HG03095 (cell line): ENCODE data around the gene CPB2.

Experiments
- ATAC-seq: cut with Tn5 transposase; IDR thresholded peaks from one replicate; pipeline ENCODE4 v1.9.1; 2021; ENCODE audit warnings: moderate library complexity; ENCODE audit not compliant: unreplicated experiment

Gene CPB2

GRCh38 chr13:46053162-46054012, 51.4 kb downstream of the CPB2 start:
- ATAC-seq: no peak

DNA sequence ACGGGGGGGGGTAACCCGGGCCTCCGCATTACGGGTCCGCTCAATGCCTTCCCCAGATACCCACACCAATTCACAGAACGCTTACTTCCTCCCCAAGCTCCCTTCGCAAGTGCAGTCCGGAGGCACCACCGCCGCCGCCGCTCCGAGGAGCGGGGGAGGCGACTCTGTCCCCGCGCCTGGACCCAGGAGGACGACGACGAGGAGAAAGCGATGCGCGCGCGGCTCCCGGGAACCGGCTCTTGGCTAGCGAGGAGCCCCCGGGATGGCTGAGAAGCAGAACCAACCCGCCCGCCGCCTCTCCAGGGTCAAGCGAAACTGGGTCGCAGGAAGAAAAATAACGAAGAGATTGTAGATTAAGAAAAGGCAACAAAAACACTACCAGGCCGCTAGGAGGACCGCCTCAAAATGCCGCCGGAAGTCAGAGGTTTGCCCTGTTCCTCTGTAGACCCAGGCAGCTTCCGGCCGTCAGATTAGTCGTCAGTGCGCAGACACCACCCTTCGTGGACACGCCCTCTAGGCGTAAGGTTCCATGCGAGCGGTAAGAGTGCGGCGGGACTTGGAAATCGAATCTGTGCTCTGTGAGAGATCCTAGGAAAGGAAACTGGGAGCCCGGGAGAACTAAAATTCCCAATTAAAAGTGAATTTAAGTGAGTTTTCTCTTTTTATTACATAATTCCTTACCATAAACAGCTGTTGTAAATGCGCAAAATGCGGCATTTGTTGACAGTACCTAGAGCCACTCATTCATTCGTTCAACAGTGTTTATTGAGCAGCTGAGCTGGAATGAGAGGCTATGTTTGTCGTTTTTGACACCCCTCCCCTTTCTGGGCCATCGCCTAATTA, 52.3 kb downstream of the CPB2 start, which contains the start of gene ZC3H13:
Gene ZC3H13, minus strand, starts transcription at position 428 of the 843 bp plus-strand sequence. CDS start 7,239 bp downstream, outside the sequence.
- peak; percentile 99 for ATAC-seq

DNA sequence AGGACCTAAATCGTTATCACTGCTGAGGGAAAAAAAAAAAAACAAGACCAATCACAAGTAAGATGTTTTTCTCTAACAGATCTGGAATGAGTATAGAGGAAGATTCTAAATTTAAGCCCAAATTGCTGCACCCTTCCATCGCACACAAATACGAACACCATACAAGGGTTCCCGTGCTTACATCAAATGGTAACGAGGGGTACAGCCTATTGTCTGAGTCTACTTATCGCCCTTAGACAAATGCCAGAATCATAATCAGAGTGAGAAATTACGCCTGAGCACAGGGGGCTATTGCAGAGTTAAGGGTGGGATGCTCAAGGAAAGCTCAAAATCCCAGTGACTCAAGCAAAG, 52.9 kb downstream of the CPB2 start:
- ATAC-seq: peak; percentile 4

DNA sequence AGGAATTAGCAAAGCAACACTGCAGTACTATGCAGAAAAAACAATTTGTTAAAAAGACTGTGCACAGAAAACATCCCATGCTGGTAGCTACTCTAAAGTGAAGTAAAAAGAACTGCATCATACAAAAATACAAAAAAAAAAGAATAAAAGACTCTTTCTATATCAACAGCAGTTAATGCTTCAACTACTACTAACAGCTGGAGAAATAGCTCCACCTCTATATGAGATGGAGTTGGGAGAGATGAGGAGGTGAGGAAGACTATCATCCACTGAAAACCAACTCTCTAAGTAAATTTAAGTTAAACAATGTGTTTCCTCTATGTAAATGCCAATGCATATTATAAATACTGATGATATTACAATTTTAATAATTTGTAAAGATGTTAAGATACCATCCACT, 54.1 kb downstream of the CPB2 start:
- no peak for ATAC-seq

DNA sequence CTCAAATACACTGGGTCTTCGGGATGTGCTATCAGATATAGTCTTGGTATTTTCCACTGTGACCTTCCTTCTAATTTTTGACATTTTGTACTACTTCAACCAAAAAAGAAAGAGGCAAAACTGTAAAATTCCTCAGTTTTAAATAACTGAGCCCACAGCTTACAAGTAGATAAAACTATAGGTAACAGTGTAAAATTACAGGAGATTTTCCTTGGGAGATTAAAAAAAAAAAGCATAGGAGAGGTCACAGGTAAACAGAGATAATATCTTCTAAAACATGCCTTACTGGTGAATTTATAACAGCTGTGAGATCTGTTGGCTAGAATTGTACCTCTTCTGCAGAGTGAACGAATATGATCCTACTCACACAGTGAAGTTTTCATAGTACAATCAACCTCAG, 59.4 kb downstream of the CPB2 start:
- no peak for ATAC-seq

- no peak for ATAC-seq
Measured at GRCh38 chr13:46043647-46044046, 61.2 kb downstream of the CPB2 start.

- ATAC-seq: no peak
Measured at GRCh38 chr13:46041419-46041839, 63.4 kb downstream of the CPB2 start.

DNA sequence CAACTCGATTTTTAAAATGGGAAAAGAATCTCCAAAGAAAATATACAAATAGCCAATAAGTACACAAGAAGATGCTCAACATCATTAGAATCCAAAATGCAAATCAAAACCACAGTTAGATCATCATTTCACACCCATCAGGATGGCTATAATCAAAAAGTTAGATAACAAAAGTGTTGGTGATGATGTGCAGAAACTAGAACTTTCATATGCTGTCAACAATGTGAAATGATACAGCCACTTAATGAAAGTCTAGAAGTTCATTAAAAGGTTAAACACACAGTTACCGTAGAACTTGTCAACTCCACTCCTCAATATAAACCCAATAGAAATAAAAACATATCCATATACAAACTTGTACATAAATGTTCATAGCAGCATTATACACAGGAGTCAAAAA, 64.1 kb downstream of the CPB2 start:
- no peak for ATAC-seq

GRCh38 chr13:46039411-46040182, 65.2 kb downstream of the CPB2 start:
- ATAC-seq: no peak

DNA sequence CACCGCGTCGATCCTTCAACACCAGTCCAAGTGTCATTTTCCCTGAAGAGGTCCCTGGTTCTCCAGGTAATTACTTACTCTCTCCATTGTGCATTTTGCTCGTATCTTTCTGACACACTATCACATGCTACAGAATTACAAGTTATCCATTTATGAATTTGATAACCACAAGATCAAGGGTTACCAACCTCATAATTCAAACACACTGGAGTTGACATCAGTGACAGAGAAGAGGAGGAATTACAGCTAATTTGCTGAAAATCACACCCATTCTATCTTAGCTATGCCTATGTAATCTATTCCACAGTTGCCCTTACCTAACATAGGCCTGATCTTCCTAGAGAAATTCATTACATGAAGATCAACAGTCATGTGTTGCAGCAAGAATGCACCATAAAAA, 66.5 kb downstream of the CPB2 start:
- ATAC-seq: no peak

- no peak for ATAC-seq
Measured at GRCh38 chr13:46035066-46035465, 69.8 kb downstream of the CPB2 start.

DNA sequence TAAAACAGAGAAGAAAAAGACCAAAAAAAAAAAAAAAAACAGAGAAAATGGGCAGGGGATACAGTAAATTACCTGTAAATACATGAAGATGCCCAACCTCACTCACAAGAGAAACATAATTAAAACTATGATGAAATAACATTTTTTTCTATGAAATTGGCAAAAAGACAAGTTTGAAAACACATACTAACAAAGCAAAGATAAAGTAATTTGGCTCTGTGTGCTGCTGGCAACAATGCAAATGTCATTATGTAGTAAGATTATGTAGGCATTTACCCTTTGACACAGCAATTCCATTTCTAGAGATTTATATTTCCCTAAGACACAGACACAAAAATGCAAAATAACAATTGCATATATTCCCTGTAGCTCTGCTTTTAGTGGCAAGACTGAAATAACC, 72.5 kb downstream of the CPB2 start:
- no peak for ATAC-seq

- no peak for ATAC-seq
Measured at GRCh38 chr13:46031581-46032263, 73.1 kb downstream of the CPB2 start.

- no peak for ATAC-seq
Measured at GRCh38 chr13:46025157-46025556, 79.7 kb downstream of the CPB2 start.

GRCh38 chr13:46022481-46022880, 82.4 kb downstream of the CPB2 start:
- no peak for ATAC-seq

DNA sequence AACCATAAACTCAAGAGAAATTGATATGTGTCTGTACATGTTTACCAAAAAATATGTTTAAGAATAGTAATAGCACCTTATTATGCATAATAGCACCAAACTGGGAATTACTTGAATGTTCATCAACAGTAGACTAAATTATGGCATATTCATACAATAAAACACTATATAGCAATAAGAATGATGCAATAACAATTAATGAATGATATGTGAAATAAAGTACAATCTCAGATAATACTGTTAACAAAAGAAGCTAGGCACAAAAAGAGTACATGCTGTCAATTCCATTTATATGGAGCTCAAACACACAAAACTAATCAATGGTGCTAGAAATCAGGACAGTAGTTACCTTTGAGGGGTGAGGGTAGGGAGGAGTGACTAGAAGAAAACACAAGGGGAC, 88.6 kb downstream of the CPB2 start:
- no peak for ATAC-seq

GRCh38 chr13:46015366-46015765, 89.5 kb downstream of the CPB2 start:
- no peak for ATAC-seq

DNA sequence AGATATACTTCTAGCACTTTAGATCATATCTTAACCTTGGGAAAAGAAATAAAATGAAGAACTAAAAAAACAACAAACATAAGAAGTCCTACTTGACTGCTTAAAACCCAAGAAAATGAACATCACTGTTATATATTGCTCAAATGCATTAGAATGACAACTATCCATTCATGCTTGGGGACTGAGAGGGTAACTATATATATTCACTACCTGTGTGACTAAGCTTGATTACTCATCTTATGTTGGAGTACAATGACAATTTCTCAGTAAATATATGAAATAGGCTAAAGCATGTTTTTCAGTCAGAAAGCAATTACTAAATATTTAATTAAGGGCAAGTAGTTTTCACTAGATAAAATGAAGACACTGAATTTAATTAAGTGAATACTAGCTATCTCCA, 92.4 kb downstream of the CPB2 start:
- no peak for ATAC-seq

DNA sequence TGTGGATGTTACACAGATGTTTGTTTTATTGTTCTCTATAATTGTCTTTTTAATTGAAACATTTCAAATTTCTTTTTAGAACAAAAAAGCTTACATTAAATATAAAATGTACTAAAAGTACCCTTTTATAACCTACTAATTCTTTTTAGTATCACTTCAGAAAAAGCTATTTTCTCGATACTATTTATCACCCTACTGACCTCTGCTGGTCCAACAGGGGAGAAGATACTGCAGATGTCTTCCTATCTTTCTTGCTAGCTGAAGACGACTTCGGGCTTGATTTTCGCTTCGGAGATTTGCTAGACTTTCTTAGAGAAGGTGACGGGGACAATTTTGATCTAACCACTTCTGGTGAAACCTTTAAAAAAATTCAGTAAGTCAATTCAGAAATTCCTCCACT, 94.7 kb downstream of the CPB2 start:
- no peak for ATAC-seq

- ATAC-seq: no peak
Measured at GRCh38 chr13:46008631-46009030, 96.2 kb downstream of the CPB2 start.
